ENCODE results near the gene SH2D5. TPM values are rescaled to one million over a fixed set of nuclear protein-coding genes. Genes with fewer than 3 reads are reported as not detected.

Gene SH2D5
- total RNA-seq, 1 experiment from 2014 or later = 3.5 TPM

DNA sequence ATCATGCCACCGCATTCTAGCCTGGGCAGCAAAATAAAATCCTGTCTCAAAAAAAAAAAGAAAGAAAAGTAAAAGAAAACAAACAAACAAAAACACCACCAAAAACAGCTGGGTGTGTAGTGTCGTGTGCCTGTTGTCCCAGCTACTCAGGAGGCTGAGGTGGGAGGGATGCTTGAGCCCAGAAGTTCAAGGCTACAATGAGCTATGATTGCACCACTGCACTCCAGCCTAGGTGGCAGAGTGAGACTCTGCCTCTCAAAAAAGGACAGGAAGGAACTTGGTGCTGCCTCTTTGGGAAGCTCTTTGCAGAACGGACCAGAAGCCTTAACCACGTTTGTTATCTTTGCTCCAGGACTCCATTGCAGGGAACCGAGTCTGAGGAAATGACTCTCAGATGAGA lies 25.7 kb downstream of the SH2D5 start:
- no peak overlapping the region for H3K4me3 Mint-ChIP-seq (ENCODE audit: unreplicated experiment)
- ChIA-PET POLR2A (no interaction called here), CTCF (interaction anchor here (1.3 kb wide), 1 partner anchor 10 kb away, joined by 7 read pairs; no protein-coding TSS in a partner anchor)
- Histone ChIP-seq H3K27me3 (replicated peaks; ENCODE audit: control insufficient read depth, insufficient read depth, low read length) (no peaks in the 10 kb centered on the region), H3K4me3 (ENCODE audit: low read depth, low read length) (no peak overlapping the region), H3K36me3 (ENCODE audit: control insufficient read depth, insufficient read depth, low read length) (no peaks in the 10 kb centered on the region), H3K4me1 (no peaks in the 10 kb centered on the region), H3K9me3 (no peaks in the 10 kb centered on the region)
- BruUV-seq (replicated peaks) = no TSS peak
- no peaks in the 10 kb centered on the region for H3K4me1 Mint-ChIP-seq (ENCODE audit: low read depth, unreplicated experiment)
- TF ChIP-seq, protein P1, sequence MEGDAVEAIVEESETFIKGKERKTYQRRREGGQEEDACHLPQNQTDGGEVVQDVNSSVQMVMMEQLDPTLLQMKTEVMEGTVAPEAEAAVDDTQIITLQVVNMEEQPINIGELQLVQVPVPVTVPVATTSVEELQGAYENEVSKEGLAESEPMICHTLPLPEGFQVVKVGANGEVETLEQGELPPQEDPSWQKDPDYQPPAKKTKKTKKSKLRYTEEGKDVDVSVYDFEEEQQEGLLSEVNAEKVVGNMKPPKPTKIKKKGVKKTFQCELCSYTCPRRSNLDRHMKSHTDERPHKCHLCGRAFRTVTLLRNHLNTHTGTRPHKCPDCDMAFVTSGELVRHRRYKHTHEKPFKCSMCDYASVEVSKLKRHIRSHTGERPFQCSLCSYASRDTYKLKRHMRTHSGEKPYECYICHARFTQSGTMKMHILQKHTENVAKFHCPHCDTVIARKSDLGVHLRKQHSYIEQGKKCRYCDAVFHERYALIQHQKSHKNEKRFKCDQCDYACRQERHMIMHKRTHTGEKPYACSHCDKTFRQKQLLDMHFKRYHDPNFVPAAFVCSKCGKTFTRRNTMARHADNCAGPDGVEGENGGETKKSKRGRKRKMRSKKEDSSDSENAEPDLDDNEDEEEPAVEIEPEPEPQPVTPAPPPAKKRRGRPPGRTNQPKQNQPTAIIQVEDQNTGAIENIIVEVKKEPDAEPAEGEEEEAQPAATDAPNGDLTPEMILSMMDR (IDR thresholded peaks at IDR 0.05; ENCODE audit: insufficient read depth in 1 of 2, low read depth in 1 of 2, low read length in 1 of 2, severe bottlenecking in 1 of 2, unreplicated experiment in 1 of 2) = no peak
- H3K9me3 Mint-ChIP-seq (ENCODE audit: unreplicated experiment) = no peaks in the 10 kb centered on the region
- intact Hi-C loops (cut with micrococcal nuclease; ENCODE audit: unreplicated experiment) = no loop called here
- no peak for DNase-seq
- H3K27ac Mint-ChIP-seq (ENCODE audit: unreplicated experiment) = no peak overlapping the region
- H3K27me3 Mint-ChIP-seq (ENCODE audit: insufficient read depth, unreplicated experiment) = no peaks in the 10 kb centered on the region
- no peaks in the 10 kb centered on the region for H3K36me3 Mint-ChIP-seq (ENCODE audit: insufficient read depth, unreplicated experiment)

GRCh38 chr1:20705203-20705755 lies 27.2 kb downstream of the SH2D5 start:
- Mint-ChIP-seq H3K27ac (ENCODE audit: unreplicated experiment) (no peak overlapping the region), H3K4me3 (ENCODE audit: unreplicated experiment) (no peak overlapping the region), H3K4me1 (ENCODE audit: low read depth, unreplicated experiment) (no peaks in the 10 kb centered on the region), H3K9me3 (ENCODE audit: unreplicated experiment) (no peaks in the 10 kb centered on the region), H3K27me3 (ENCODE audit: insufficient read depth, unreplicated experiment) (no peaks in the 10 kb centered on the region), H3K36me3 (ENCODE audit: insufficient read depth, unreplicated experiment) (no peaks in the 10 kb centered on the region)
- BruUV-seq (replicated peaks) = no TSS peak
- POLR2A ChIA-PET = no interaction called here
- intact Hi-C loops (cut with micrococcal nuclease; ENCODE audit: unreplicated experiment) = no loop called here
- DNase-seq = no peak
- no peaks in the 10 kb centered on the region for H3K27me3 ChIP-seq (replicated peaks; ENCODE audit: control insufficient read depth, insufficient read depth, low read length)
- TF ChIP-seq, protein P1 (IDR thresholded peaks at IDR 0.05; ENCODE audit: insufficient read depth in 1 of 2, low read depth in 1 of 2, low read length in 1 of 2, severe bottlenecking in 1 of 2, unreplicated experiment in 1 of 2) = no peak
- H3K36me3 ChIP-seq (ENCODE audit: control insufficient read depth, insufficient read depth, low read length) = no peaks in the 10 kb centered on the region
- H3K4me3 ChIP-seq (ENCODE audit: low read depth, low read length) = no peak overlapping the region
- H3K9me3 ChIP-seq = no peaks in the 10 kb centered on the region
- peaks cover 7% of the 10 kb centered on the region; the same call in 1 of the 2 replicates for H3K4me1 ChIP-seq
- CTCF ChIA-PET = interaction anchor here (1.3 kb wide), 1 partner anchor 8 kb away, joined by 5 read pairs; no protein-coding TSS in a partner anchor

- no peak for DNase-seq
- BruUV-seq (replicated peaks) = no TSS peak
- H3K4me1 ChIP-seq = peaks cover 8% of the 10 kb centered on the region; the same call in 1 of the 2 replicates
- Mint-ChIP-seq H3K4me3 (ENCODE audit: unreplicated experiment) (no peak overlapping the region), H3K4me1 (ENCODE audit: low read depth, unreplicated experiment) (peaks cover 2% of the 10 kb centered on the region), H3K27me3 (ENCODE audit: insufficient read depth, unreplicated experiment) (no peaks in the 10 kb centered on the region), H3K36me3 (ENCODE audit: insufficient read depth, unreplicated experiment) (no peaks in the 10 kb centered on the region), H3K9me3 (ENCODE audit: unreplicated experiment) (no peaks in the 10 kb centered on the region), H3K27ac (ENCODE audit: unreplicated experiment) (no peak overlapping the region)
- no peak overlapping the region for H3K4me3 ChIP-seq (ENCODE audit: low read depth, low read length)
- CTCF ChIA-PET = no interaction called here
- TF ChIP-seq, protein P1 (IDR thresholded peaks at IDR 0.05; ENCODE audit: insufficient read depth in 1 of 2, low read depth in 1 of 2, low read length in 1 of 2, severe bottlenecking in 1 of 2, unreplicated experiment in 1 of 2) = no peak
- H3K9me3 ChIP-seq = no peaks in the 10 kb centered on the region
- POLR2A ChIA-PET = no interaction called here
- intact Hi-C loops (cut with micrococcal nuclease; ENCODE audit: unreplicated experiment) = no loop called here
- no peaks in the 10 kb centered on the region for H3K27me3 ChIP-seq (replicated peaks; ENCODE audit: control insufficient read depth, insufficient read depth, low read length)
- H3K36me3 ChIP-seq (ENCODE audit: control insufficient read depth, insufficient read depth, low read length) = no peaks in the 10 kb centered on the region
These were observed 27.9 kb downstream of the SH2D5 start for GRCh38 chr1:20704390-20705202.

Measured in Caco-2 (cell line).